ENCODE measurements around the gene TYSND1. TPM values are rescaled to one million over a fixed set of nuclear protein-coding genes. Genes with fewer than 3 reads are reported as not detected.

TYSND1 gene
- total RNA-seq (2022; extraction: Qiagen RNA extraction): 11.4 to 18.2 TPM (median 16.8 TPM) in 5 replicates

DNA sequence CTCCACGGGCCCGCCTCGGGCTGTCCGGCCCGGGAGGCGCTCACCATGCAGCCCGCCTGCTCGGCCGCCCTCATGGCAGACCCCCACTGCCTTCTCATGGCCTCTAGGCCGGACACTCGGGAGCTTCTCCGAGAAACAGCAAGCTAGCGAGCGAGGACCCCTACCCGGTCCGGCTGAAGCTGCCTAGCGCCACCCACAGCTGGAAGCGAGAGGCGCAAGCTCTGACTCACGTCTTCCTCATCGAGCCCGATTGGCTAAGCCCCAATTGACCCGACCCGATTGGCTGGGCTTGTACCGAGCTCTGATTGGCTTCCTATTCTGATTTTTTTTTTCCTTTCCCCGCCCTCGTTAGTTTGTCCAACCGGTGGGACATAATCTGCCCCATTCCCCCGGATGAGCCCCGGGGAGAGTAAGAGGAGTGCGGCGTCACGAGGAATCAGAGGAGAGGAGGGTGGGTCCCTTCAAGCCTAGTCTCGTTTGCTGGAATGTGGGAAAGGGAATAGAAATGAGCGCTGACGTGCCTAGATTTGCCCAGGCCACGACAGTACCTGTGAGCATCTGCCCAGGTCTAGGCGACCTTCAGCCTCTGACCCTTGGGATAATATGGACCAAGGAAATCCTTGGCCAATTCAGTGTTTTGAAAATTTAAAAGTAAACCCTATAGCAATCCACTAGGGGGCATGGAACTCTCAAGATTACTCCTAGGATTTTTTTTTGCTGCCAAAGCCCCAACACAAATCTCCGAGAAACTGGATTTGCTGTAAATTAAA lies at the start of gene TYSND1:
TSS of gene TYSND1 (minus strand) at position 212 of the 770 bp plus-strand sequence. CDS start at position 98, 114 bp downstream.

GRCh38 chr10:70132098-70133029 lies 14.1 kb downstream of the TYSND1 start, which contains the start of gene AIFM2:
AIFM2 (minus strand) TSS chr10:70132825; CDS start chr10:70124084, 8,741 bp downstream.

Other genes starting within 250 kb of the TYSND1 start
- 23.6 to 28.1 TPM (median 26.2 TPM) in 5 replicates for gene MACROH2A2, start 93.9 kb downstream of the TYSND1 start, total RNA-seq (2022; extraction: Qiagen RNA extraction)
- 28.4 to 36.8 TPM (median 34.3 TPM) in 5 replicates for gene AIFM2, start 13.9 kb downstream of the TYSND1 start, total RNA-seq (2022; extraction: Qiagen RNA extraction)
- gene SAR1A, start 23.8 kb upstream of the TYSND1 start, total RNA-seq (2022; extraction: Qiagen RNA extraction): 77.5 to 88.7 TPM (median 77.9 TPM) in 5 replicates
- gene PPA1, start 86.7 kb upstream of the TYSND1 start, total RNA-seq (2022; extraction: Qiagen RNA extraction): 224 to 282 TPM (median 236 TPM) in 5 replicates
- gene NPFFR1, start 137.3 kb upstream of the TYSND1 start, total RNA-seq (2022; extraction: Qiagen RNA extraction): under 0.01 TPM in 1 of 5 replicates, not detected in the others
- gene LRRC20, start 235.9 kb upstream of the TYSND1 start, total RNA-seq (2022; extraction: Qiagen RNA extraction): 18.4 to 20.7 TPM (median 18.9 TPM) in 5 replicates

Data from A549 treated with AZD2906 at 1 μM for 4 hours (cell line).